NCI-H128 (cell line): ENCODE results near the gene VSTM4.

Experiments
- DNase-seq: peaks from one replicate; lab custom pipeline; 2025; ENCODE audit not compliant: unreplicated experiment; lab: John Stamatoyannopoulos, UW

Gene VSTM4

DNA sequence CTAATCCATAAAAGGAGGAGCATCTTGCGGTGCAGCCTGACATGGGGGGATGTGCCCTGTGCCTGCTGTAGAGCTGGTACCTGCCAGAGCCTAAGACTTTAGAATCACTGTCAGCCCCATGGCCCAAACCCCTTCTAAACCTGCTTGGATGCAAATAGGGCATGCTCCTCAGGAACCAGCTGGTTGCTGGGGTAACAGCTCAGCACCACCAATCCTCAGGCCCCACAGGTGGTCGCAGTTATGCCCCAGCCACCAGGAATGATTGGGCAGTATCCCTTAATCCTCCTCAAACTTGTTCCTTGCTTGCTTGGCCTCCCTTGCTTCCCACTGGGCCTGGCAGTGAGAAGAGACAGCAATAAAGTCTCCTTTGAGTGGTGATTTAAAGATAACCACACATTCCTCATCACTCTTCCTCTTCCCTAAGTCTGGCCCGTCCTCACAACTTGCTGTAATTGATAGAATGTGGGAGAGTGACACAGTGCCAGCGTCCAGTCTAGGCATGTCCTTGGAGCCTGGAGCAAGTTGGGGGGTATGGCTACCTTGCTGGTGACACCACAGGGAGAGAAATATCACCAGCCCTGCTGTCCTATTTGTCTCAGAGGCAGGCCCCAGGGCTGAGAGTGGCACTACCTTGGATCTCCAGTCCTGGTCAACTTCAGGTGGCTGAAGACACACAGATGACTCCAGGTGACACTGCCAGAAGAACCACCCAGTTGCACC, 43.0 kb downstream of the VSTM4 start:
- no peak for DNase-seq

DNA sequence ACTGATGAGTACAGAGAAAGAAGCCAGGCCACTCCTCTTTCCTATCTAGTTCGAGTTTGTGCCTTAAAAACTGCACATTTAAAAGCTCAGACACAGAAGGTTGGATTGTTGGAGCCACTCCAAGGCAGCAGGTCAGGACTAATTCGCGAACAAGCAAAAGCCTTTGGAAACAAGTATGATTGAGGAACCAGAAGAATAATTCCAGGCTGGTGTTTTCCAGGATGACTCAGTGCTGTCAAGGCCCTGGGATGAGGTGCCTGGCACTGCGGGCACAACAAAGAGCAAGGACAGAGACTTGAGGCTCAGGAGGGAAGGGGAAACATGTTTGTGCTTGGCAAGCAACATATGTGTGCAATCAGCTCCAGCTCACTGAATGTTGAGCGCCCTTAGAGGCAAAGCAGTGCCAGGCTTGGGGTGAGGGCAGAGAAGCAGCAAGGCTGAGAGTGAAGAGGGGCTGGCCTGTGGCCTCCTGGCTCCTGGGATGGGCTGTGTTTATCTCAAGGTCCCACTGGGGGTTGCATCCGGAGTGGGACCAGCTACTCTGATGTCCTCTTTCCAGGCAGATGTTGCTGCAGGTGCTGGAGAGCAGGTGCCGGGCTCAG, 44.1 kb downstream of the VSTM4 start:
- no peak for DNase-seq

DNA sequence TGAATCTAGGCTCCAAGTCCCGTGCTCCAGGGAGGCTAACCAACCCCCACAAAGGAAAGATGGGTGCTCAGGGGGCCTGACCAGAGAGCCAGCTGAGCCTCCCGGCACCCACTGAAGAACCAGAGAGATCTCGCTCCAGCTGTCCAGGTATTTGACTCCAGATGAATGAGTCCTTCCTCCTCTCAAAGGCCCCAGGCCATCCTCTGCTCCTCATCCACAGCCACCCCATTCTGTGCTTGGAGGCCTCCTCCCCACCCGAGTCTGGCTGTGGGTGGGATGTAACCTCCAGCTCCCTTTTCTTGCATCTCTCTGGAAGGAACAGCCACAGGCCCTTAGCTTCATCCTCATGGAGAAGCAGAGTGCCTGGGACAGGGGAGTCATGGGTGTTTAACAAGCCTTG, 44.6 kb downstream of the VSTM4 start:
- no peak for DNase-seq

DNA sequence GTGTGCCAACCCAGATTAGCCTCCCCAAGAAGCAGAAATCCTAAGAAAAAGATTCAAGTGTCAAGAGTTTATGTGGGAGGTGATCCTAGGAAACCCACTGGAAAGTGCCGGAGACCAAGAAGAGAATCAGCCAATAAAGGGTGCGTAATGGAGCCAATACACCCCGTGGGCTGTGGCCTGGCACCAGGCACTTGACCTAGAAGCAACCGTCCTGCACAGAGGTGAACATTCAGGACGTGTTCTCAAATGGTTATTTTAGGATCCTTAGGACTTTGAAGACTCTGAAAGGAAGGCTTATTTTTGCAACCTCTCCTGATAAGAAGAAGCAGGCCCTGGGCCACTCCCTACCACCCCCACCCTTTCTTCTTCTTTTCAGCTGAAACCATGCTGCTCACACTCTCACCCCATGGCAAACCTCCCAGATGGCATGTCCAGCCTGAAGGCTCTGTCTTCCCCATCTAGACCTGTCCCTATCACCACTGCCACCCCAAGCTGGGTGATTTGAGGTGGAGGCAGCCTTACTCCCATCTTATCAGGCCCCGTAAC, 46.6 kb downstream of the VSTM4 start:
- DNase-seq: no peak

DNA sequence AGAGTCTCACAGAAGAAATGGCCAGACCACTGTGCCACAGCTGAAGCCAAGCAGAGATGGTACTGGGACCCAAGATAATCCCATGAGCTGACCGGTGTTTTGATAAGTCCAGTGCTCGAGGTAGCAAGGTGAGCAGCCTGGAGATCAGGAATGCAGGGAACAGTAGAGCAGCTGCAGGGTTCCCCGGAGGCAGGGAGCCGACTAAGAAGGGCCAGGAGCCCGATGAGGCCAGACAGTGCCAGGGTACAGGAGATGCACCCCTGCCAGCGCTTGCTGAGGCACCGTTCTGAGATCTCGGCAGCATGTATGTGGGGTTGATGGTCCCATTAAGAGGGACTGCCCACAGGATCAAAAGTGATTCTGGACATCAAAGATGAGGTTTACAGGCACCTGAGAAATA, 47.1 kb downstream of the VSTM4 start:
- DNase-seq: no peak

DNA sequence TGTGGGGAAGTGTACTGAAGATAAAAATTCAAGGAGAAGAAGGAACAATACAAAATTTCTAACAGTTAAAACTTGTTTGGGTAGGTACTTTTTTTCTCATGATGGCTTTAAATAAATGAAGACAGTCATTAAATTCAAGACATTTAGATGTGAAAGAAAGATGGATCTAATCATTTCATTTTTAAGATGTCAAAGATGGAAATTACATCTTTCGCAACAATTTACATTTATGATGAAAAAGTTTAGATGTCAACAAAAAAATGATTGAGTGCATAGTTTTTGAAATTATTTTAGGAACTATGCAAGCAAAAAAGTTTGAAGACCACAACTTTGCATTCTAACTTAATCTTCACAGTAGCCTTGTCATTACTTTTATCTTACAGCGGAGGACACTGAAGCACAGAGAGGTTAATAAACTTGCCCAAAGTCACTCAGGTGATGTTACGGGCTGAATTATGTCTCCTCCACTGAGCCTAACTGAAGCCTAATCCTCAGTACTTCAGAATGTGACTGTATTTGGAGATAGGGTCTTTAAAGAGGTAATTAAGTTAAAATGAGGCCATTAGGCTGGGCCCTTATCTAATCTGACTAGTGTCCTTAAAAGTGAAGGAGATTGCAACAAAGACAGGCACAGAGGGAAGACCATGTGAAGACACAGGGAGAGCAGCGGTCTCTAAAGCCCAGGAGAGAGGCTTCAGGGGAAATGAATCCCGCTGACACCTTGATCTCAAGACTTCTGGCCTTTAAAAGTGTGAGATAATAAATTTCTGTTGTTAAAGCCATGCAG, 48.2 kb downstream of the VSTM4 start:
- DNase-seq: no peak

DNA sequence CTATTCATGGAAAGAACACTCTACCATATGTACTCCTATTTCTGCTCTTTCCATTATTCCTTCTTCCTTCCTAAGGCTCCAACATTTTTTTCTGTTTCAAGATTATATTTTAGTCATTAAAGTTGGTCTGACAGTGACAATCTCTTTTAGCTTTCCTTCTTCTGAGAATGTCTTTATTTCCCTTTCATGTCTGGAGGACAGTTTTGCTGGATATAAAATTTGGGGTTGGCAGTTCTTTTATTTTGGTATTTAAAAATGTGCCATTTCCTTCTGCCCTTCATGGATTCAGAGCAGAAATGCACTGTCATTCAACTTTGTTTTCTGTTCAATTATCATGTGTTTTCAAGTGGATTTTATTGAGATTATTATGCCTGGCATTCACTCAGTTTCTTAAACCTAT, 53.1 kb downstream of the VSTM4 start:
- no peak for DNase-seq

DNA sequence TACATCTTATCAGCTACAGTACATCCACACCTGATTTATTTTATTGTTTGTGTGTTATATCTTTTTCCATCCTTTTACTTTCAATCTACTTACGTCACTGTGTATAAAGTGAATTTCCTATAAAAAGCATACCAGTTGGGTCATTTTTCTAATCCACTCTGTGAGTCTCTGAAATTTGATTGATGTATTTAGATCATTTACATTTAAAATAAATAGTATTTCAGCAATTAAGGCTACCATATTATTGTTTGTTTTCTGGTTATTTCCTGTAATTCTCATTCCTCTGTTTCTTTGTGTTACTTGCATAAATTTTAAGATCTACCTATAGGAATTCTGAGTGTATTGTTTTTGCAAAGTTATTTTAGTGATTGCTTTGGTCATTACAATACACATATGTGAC, 53.7 kb downstream of the VSTM4 start:
- no peak for DNase-seq

DNA sequence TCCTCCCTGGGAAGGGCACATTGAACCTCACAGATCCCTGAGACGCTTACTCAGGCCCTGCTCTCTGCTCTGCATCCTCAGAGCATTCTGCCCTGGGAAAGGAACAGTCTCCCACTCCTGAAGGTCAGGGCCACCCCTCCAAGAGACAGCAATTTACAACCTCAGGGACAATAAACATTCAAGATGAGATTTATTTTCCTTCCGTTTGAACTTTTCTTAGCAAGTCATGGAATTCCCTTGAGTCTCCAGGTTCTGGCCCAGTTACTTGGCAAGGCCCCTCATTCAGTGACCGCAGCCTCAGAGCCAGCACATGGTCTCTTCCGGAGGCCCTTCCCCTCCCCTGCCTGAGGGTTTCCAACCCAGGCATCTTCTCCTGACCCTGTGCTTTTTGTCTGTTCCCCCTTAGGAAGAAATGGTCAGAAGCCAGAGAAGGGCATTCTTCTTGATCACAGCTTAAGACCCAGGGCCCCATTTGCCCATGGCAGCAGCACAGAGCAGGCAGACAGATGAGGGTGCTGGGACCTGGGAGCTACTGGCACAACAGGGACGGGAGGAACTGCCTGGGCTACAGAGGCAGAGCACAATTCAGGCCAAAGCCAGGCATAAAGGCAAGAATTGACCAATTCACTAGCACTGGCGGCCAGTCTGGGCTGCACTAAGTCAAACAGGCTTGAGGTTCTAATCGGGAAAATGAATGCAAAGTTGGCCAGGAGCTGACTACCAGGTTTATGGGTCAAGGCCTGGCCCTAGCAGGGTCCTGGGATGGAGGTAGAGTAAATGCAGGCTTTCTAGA, 56.7 kb downstream of the VSTM4 start:
- DNase-seq: no peak

DNA sequence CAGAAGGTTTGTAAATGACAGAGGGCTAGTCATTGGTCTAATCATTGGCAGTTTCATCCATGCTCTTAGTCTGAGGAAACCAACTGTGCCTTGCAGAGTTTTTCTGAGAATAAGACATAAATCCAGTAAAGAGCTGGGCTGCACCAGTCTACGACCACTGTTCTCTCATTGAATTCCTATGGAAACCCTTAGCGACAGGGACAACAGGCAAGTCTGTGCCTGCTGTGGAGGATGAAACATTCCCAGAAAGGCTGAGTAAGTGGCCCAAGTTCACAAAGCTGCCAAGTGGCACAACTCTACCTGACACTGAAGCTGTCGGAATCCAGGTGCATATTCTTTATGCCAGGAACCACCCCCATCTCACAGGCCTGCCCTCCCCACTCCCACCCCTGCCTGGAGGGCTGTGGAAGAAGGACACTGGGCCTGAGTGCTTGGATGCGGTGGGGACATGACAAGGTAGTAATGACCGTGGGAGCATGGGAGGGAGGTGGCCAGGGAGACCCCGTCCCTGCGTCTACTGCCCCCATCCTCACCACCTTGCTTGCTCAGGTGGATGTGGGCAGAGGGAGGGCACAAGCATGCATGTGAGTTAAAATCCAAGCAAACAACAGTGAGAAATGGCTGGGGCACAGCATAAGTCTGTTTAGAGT, 58.0 kb downstream of the VSTM4 start:
- DNase-seq: no peak

DNA sequence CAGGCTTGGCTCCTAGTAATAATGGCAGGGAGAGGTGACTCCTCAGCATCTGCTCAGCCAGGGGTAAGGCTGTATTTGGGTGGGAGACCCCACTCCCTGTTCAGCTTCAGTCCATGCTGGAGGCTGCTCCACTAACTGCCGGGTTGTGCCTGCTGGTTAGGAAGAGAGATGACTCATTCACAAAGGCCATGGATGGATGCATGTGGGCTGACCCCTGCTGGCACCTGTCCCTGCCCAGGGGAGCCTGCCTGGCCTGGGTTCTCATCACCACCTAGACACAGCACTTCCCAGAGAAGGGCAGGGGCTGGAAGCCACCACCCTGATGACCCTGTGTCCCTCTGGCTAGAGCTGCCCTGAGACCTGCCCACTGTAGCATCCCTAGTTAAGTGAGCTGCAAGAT, 59.0 kb downstream of the VSTM4 start:
- DNase-seq: no peak

DNA sequence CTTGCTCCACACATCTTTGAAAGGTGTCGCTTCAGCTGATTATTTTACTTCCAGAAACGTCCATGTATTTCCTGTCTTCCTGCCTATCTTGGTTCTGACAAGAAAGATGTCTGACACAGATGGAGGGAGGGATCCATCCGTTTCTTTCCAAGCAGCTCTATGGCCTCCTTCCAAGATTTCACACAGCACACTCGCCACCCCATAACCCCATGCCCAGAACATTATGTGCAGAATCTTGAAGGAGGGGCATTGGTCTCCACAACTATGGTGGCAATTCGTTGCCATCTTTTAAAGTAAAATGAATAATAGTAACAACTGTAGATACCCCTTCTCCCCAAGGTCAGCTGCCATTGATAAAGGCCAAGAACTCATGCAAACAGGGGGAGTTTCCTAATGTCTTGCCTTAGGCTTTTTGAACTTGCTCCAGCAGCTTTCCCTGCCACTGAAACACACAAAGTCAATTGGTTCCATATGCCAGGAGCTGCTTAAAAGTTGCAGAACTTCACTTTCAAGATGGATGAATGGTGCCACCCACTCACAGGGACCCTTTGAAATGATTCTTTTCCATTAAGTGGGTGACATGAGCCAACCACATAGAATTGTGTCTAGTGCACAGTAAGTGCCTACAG, 60.0 kb downstream of the VSTM4 start:
- no peak for DNase-seq

DNA sequence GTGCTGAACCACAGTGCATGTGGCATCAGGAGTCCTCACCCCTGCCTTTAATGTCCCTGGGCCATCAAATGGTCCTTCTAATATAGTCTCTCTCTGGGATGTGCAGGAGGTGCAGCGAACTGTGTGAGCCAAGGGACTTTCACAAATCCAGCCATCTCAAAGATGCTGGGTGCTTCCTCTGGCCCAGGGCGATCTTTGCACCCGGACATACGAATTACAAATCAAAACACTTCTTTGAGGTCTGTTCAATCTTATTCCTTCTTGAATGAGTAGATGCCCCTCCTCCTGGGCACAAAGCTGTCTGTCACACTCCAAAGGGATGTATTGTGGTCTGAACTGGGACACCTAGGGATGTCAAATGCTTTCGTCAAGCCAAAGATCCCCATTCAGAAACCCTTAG, 60.6 kb downstream of the VSTM4 start:
- DNase-seq: no peak

DNA sequence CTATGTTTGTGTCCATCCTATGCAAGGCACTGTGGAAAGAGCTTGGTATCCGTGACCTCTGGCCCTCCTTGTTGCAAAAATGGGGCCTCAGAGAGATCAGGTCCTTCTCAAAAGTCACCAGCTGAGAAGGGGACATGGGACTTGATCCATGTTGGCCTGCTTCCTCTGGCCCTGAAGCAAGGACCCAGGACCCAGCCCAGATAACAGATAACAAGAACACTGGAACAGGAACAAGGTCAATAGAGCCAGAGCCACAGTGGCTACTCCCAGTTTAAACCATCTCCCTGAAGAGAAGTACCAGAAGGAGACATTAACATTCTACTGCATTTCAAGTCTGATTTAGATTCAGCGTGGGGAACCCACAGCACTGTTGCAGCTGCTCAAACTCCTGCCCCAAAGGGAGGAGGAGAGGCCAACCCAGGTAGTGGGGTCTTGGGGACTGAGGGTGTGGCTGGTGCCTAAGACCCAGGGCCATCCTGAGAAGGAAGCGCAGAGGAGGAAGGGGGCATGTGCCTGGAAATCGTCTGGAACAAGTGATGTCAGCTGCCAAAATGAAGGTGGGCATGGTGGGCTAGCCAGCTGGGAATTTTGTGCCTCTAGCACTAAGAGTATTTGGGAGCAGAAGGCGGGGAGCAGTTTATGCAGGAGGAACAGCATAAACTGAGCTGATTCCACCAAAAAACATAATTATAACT, 61.2 kb downstream of the VSTM4 start:
- DNase-seq: no peak

DNA sequence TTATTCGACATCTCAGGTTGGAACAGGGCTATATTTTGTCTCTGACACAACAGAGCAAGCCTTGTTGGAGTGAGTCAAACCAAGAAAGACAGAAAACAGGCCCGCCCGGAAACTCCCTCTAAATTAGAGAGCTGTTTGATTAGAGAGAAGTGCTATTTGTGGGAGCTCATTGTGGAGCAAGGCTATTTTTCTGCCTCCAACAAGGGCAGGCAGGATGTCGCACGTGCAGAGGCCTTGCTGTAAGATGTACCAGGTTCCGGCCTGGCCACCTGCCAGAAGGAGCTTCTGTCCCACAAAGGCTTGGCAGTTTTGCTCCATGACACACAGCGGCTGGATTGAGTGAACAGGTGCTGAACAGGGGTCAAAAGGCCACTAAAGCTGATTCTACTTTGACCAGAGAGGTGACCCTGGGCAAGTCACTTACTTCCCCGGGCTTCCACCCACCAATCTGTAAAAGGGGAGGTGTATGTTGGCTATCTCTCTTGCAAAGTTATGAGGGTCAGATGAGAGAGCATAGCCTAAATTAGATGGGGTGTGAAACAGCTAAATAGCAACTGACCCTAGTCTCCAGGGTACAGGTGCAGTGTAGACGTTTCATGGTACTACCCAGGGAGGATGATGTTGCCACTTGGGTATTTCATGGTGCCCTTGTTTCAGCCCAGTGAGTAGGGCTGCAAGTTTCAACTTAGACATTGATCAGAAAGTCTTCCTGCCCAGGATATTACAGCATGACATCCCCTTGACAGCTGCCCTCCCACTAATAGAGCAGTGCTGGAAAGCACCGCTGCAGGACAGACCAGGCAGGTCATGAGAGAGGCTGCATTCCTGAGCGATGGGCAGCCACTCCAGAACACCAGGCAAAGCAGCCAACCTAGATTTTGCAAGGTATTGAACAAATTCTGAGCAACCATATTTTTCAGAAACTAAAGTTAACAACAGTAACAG, 62.0 kb downstream of the VSTM4 start:
- DNase-seq: no peak

DNA sequence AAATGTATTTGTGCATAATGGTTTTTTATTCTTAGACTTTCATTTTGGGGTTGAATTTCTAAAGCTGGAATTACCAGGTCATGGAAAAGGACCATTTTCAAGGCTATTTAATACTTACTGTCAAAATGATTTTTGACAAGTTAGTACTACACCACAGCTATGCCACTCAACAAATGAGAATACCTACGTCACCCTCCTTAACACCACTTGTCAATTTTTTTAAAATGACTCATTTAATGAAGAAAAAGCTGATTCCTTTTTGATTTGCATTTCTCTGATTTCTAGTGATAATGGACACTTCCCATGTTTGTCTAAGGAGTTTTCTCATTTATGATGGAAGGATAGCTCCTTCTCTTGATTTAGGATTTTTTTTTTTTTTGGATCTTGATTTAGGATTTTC, 63.3 kb downstream of the VSTM4 start:
- no peak for DNase-seq

DNA sequence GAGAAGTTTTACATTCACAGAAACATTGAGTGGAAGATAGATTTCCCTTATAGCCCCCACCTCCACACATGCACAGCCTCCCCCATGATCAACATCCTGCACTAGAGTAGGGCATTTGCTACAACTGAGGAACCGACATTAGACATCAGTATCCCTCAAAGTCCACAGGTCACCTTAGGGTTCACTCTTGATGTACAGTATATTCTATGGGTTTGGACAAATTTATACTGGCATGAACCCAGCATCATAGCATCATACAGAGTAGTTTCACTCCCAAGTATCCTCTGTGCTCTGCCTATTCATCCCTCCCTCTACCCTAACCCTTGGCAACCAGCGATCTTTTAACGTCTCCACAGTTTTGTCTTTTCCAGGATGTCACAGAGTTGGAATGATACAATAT, 64.4 kb downstream of the VSTM4 start:
- DNase-seq: no peak

DNA sequence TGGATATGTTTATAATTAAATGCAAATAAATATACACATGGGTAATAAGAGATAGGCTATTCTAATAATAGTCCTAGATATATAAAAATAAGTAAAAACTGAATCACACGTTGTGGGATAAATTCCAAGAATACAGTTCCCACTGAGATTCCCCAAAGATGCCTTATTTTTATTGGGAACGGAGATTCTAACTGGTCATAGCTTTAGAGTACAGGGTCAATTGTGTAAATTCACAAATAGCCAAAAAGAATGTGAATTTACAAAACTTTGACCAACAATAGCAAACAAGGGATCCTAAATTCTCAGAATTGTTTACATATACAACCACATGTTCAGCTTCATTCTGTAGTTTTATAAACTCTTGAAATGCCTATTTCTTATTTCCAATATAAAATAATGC, 65.0 kb downstream of the VSTM4 start:
- no peak for DNase-seq

DNA sequence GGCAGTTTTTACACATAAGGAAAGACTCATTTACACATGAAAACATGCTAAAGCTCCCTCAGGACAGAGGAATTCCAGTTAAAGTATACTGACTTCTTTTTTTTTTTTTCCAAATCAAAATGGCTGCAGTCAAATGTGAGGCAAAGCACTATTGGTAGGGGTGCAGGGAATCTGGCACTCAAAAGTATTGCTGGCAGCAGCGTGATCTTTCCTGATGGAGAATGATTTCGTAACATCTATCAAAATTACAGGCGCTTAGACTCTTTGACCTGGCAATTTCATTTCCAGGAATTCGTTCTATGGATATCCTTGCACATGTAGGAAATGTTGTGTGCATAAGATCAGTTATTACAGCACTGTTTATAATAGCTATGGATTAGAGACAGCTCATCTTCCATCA, 65.7 kb downstream of the VSTM4 start:
- DNase-seq: no peak
